Cardiac ventricle fibroblast (primary cell): ENCODE results near the gene CASZ1. TPM values are rescaled to one million over a fixed set of nuclear protein-coding genes. Genes with fewer than 3 reads are reported as not detected.

ENCODE experiments used
- total RNA-seq: library from RNA; depleted of rRNA; stranded (reverse); fragments of >200 nt; gene quantifications from 2 replicates; pipeline ENCODE4 v1.2.3, GENCODE V29; 2015

Gene CASZ1, protein sequence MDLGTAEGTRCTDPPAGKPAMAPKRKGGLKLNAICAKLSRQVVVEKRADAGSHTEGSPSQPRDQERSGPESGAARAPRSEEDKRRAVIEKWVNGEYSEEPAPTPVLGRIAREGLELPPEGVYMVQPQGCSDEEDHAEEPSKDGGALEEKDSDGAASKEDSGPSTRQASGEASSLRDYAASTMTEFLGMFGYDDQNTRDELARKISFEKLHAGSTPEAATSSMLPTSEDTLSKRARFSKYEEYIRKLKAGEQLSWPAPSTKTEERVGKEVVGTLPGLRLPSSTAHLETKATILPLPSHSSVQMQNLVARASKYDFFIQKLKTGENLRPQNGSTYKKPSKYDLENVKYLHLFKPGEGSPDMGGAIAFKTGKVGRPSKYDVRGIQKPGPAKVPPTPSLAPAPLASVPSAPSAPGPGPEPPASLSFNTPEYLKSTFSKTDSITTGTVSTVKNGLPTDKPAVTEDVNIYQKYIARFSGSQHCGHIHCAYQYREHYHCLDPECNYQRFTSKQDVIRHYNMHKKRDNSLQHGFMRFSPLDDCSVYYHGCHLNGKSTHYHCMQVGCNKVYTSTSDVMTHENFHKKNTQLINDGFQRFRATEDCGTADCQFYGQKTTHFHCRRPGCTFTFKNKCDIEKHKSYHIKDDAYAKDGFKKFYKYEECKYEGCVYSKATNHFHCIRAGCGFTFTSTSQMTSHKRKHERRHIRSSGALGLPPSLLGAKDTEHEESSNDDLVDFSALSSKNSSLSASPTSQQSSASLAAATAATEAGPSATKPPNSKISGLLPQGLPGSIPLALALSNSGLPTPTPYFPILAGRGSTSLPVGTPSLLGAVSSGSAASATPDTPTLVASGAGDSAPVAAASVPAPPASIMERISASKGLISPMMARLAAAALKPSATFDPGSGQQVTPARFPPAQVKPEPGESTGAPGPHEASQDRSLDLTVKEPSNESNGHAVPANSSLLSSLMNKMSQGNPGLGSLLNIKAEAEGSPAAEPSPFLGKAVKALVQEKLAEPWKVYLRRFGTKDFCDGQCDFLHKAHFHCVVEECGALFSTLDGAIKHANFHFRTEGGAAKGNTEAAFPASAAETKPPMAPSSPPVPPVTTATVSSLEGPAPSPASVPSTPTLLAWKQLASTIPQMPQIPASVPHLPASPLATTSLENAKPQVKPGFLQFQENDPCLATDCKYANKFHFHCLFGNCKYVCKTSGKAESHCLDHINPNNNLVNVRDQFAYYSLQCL (N-terminal part only)
- 0.31 TPM in 1 of 2 replicates, not detected in the other for total RNA-seq

DNA sequence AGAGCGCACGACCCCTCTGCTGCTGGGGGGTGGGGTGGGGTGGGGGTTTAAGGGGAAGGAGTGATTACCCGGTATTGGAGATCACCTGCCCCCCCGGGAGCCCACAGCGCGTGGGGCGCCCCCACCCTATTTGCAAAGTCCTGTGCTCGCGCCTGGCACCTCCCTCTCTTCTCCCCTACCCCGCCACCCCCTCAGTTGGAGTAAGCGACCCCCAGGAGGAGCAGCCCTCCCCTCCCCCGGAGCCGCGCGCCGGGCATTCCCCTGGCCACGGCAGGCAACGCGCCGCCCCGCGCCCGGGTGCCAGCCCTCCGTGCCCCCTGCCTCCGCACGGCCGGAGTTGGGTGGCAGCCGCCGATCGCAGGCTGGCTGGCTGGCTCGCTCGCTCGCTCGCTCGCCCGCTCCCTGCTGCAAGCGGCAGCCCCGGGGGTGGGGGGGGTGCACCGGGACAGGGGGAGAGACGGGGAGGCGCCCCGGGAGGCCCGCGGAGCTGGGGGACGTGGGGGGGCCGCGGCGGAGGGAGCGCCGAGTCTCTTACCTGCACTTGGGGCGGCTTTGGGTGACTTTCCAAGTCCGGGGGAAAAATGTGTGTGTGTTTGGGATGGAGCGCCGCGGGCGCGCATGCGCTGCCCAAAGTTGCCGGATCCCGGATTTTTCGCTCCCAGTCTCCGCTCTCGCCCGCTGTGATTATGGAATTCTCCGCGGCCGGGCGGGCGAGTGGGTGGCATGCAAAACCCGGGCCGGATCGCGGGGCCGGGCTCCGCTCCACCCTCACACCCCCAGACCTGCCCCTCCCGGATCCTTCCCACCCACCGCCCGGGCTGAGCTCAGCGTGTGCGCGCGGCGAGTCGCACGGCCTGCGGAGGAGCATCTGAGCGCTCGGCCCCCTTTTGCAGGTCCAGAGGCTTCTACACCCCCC is at the start of gene CASZ1:
Gene CASZ1, minus strand, starts transcription at position 618 of the 916 bp plus-strand sequence. CDS start 102,757 bp downstream, outside the sequence.

Other genes starting within 250 kb of the CASZ1 start
- 86.7 and 103 TPM in 2 replicates for gene TARDBP, start 216.0 kb upstream of the CASZ1 start, total RNA-seq